Measurements from ENCODE around the gene CNTN1.

CNTN1 gene

GRCh38 chr12:40784102-40784501, 91.9 kb downstream of the CNTN1 start:
- no peak for DNase-seq

DNA sequence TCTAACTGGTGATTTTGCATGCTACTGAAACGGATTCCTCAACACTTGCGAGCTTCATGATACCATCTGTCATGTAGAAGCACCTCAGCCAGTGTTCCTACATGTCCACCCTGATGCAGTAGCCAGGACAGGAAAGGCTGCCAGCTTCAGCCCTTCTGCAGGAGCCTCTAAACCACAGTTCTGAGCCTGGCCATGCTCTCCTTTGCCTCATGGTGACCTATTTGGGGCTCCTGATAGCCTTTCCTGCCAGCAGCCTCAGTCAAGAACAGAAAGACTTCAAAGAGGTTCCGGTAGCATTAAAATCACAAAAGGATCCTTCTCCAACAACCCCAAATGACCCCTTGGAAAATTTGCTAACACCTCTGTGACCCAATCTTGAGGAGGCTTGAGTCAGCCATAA, 96.0 kb downstream of the CNTN1 start:
- no peak for DNase-seq

GRCh38 chr12:40792792-40793386, 100.7 kb downstream of the CNTN1 start:
- no peak for DNase-seq

DNA sequence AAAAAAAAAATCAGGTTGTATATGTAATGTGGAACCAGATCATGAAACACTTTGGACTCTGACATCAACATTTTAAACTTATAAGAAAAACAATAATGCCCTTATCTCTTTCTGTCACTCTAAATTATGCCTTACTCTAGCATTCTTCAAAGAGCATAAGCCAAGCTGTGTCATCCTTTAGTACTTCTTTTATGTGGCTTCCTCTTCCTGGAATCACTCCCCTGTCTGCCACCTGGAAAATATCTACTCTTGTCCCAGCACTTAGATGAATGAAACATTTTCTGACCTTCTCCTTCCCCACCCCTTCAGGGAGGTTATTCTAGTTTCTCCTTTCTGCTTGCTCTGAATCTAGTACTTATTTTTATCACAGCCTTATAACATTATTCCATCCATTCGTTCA, 101.2 kb downstream of the CNTN1 start:
- no peak for DNase-seq

DNA sequence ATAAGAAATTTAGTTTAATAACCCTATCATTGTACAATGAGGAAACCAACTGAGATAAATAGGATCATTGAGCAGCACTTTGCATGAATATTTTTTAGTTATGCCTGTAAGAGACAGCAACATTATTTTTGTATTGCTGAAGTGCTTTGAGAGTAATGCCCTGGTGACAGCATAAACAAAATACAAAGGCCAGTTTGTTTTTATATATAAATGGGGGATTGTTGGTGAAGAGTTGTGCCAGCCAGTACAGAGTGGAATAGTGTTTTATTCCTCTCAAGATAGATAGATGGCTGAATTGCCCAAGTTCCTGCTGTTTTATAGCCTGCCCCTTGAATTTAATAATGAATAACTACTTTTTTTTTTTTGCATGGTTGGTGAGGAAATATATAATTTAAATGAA, 101.8 kb downstream of the CNTN1 start:
- no peak for DNase-seq

GRCh38 chr12:40801082-40801481, 108.8 kb downstream of the CNTN1 start:
- DNase-seq: no peak

DNA sequence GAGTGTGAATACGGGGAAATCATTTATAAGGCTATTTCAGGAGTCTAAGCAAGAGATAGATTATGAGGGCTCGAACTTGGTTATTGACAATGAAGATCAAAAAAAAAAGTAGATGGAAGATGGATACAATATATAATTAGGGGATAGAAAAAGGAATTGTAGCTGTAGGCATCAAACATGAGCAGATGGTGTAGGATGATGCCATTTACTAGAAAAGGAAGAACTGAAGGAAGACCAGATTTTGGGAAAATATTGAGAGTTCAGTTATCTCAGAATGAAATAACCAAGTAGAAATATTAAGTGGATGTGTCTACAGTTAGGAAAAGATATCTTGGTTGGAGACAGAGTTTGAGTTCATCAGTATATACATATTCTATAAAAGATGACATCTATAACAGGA, 109.6 kb downstream of the CNTN1 start:
- no peak for DNase-seq

DNA sequence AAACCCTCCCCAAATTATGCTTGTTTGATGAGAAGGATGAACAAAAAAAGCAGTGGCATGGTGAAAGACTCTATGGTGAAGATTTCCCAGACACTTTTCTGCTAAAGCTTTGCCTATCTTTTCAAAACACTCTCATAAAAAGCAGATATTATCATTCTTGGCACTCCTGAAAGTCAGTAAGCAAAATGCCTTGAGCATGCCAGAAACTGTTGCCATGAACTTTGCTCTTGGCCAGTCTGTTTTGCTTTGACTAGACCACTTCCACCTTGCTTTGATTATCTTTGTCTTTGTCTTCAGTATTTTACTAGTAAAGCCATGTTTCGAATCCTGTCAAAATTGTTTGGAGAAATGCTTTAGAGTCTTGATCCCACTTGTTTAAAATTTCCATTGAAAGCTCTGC, 110.4 kb downstream of the CNTN1 start:
- DNase-seq: no peak

DNA sequence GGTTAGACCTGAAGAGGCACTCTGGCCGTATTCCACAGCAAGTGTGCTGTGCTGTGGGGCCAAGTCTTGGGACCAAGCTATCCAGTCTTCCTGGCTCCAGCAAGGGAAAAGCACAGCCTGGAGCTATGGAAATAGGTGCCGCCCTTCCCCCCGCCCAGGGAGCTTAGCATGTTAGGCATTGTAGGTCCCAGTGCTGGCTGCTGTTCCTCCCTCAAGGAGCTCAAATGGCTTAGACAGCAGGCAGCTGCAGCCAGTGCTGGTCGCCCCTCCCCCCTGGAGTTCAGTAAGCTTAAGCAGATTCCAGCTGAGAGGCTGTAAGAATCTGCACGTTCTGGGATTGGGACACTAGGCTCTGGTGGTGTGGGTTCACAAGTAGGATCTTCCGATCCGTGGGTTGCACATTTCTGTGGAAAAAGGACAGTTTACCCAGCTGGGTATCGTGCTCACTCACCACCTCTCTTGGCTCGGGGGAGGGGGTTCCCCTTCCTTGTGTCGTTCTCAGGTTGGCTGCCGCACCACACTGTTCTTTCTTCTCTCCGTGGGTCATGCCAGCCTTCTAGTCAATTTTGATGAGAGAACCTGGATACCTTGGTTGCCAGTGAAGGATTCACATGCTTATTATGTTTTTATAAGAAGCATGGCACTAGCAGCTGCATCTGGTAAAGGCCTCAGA, 127.3 kb downstream of the CNTN1 start:
- DNase-seq: no peak

GRCh38 chr12:40820794-40821484, 128.7 kb downstream of the CNTN1 start:
- peak; percentile 11 for DNase-seq

DNA sequence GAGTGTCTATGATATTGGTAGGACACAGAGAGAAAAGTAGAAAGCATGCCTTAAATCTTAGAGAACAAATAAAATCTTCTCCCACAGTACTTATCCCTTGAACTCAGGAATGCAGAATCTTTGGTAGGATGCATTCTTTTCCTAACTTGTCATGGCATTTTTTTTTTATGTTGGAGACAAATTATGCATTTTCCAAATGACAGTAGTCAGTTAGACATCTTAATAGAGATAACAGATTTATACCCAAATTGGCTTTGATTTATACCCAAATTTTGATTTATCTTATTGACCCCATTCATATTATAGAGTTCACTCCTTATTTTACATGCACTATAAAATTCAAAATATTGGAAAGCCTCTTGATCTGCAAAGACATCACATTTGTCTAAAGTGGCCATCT, 132.9 kb downstream of the CNTN1 start:
- no peak for DNase-seq

DNA sequence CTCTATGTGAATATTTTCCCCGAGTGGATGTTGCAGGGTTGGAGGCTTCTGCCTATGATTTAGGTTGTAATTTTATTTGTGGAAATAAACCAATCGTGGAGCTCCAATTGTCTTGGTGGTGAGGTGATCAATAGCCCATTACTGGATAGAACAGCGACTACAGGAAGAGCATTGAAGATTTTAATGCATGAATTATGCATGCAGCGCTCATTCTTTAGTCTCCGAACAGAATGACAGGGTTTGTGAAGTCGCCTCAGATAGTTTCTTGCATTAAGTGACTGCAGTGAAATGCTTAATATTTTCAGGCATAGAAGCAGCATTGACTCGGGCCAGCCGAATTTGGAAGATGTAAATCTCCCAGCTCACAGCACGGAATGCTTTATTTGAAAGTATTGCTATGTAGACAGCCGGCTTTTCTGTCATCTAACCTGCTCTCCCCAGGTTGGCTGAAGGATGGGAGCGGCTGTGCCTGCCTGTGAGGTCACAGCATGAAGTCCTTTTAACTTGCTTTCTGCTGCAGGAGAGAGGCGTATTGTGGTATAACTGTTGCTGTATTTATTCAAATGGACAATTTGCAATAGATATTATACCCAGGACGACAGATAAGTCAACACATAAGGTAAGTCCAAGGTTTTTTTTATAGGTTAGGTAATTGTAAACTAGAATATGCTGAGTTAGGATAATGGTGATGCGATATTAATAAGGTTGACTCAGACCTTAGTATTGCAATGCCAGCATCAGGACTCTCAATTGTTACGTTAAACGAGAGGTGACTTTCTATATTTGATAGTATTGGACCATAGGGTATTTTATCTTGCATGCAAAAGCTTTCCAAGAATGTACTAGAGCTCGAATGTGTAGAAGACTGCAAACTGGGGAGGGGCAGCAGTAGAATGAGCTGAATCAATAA, 135.7 kb downstream of the CNTN1 start:
- DNase-seq: no peak

GRCh38 chr12:40828593-40828990, 136.4 kb downstream of the CNTN1 start:
- DNase-seq: no peak

DNA sequence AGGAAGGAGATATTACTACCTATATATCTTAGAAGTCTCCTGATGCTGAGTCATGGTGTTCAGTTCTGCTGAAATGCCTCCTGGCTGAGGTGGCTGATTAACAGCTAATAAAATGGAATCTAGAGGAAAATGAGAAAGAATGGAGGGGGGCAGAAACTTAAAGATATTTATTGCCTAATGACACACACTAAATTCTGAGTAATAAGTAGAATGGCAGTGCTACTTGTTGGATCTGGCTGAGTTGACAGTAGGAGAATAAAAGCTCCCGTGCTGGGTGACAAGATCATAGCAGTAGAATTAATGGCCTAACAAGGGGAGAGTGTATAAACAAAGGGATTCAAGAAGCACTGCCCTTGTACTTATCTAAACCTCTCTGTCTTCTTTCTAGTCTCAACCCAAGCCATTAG, 137.5 kb downstream of the CNTN1 start:
- DNase-seq: no peak

DNA sequence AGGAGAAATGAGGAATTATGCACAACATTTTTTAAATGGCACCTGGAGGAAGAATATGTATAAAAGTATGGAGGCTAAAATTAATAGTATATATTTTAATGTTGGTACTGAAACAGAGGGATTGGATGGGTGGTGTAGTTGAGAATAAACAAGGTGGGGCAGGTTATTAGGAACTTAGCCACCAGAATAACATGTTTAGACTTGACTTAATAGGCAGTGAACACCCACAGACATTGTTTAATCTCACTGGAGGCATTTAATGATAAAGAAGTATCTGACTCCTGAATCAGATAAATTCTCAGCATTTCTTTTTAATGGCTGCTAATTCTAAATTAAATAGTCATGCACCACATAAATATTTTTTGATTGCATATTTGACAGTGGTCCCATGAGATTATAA, 139.7 kb downstream of the CNTN1 start:
- no peak for DNase-seq

DNA sequence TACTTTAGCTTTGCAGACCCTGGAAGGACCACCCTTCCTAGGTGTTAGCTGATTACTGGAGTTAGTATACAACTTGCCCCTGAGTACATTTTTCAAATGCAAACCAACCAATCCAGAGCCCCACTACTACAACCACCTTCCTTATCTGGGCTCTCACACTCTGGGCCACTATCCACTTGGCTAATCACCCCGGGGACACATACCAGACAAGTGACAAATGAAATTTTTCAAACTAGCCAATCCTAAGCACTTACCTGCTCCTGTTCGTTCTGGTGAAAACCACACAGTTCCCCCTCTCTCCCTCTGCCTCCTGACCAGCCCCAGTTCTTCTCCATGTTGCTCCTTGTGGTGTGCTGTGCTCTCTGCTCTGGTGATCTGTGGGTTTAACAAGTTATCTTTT, 140.4 kb downstream of the CNTN1 start:
- DNase-seq: no peak

GRCh38 chr12:40833818-40834217, 141.6 kb downstream of the CNTN1 start:
- no peak for DNase-seq

GRCh38 chr12:40834321-40834720, 142.1 kb downstream of the CNTN1 start:
- DNase-seq: no peak

DNA sequence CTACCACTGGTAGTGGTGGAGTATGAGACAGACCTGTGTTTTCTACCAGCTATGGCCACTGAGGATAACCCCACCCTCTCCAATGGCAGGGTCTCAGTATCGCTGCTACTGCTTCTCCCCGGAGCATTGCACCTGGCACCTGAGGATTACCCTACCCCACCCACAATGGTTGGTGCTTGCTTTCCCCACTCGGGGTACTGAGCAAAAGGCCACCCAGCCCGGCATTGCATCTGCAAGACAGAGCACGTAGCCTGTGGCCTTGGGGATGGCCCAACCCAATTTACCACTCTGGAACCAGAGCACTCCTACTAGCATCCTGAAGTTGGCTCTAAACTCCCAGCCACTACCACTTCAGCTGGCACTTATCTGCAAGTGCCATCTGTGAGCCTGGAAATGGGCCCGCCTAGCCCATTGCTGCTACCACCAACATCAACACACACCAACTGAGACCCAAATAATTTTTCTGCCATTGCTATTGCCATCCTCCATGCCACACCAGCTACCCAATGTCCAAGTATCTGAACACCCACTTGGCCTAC, 145.7 kb downstream of the CNTN1 start:
- no peak for DNase-seq

- no peak for DNase-seq
Measured at GRCh38 chr12:40843495-40843894, 151.3 kb downstream of the CNTN1 start.

- DNase-seq: no peak
Measured at GRCh38 chr12:40853221-40853620, 161.0 kb downstream of the CNTN1 start.

GRCh38 chr12:40854604-40855003, 162.4 kb downstream of the CNTN1 start:
- DNase-seq: no peak

DNA sequence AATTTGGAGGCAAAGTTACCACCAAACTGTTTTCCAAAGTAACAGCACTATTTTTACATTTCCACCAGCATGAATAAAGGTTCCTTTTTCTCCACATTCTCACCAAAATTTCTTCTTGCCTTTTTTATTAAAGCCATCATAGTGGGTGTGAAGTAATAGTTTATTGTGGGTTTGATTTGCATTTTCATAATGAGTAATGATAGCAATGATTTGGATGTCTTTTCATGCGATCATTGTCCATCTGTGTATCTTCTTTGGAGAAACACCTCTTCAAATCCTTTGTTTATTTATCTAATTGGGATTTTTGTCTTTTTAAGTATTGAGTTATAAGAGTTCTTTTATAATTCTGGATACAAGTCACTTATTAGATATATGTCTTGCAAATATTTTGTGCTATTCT, 172.7 kb downstream of the CNTN1 start:
- DNase-seq: no peak
